HT1080 (cell line): ENCODE data around the gene FNDC3A. TPM values are rescaled to one million over a fixed set of nuclear protein-coding genes. Genes with fewer than 3 reads are reported as not detected.
"Not testable (repeated sequence)": the region's sequence is repeated elsewhere in the genome, so short reads cannot be mapped to it uniquely, and the experiment has no call there.

Source experiments
- DNase-seq: peaks from one replicate; pipeline ENCODE4 v3.0.0-alpha.2; 2015; ENCODE audit warnings: low read depth
- total RNA-seq: library from RNA; depleted of rRNA; stranded (reverse); fragments of >200 nt; shearing (Covaris generic); gene quantifications from 2 replicates; pipeline ENCODE4 v1.2.3, GENCODE V29; 2014

Gene FNDC3A
- total RNA-seq, 1 experiment from 2014 or later: 23.7 TPM

- DNase-seq: no peak
Measured at GRCh38 chr13:49029570-49029969, 53.9 kb downstream of the FNDC3A start.

DNA sequence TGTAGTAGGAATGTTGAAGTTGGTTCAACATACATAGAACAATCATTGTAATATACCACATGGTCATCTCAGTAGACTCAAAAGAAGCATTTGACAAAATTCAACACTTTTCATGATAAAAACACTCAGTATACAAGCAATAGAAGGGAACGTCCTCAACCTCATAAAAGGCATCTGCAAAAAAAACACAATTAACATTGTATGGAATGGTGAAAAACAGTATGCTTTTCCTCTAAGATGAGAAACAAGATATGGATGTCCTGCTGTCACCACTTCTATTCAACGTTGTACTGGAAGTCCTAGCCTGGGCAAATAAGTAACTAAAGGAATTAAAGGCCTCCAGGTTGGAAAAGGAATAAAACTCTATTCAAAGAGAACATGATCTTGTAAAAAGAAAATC is 54.5 kb downstream of the FNDC3A start:
- no peak for DNase-seq

DNA sequence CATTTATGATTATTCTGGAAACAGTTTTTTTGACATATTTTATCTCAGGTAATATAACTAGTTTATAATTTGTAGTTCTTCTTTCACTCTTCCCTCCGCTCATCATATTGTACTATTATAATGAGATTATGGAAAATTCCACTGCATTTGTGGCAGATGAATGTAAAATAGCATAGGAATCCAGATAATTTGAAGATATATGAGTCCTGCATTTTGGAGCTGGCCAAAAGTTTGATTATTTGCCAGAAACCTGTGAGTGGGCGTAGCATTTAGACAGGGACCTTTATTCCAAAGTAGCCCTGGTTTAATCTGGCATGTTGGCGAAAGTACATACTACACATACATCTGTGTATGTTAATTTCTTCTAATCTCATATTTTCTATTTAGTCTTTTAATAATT is 65.2 kb downstream of the FNDC3A start:
- DNase-seq: no peak

- DNase-seq: no peak
Measured at GRCh38 chr13:49042476-49042875, 66.8 kb downstream of the FNDC3A start.

- no peak for DNase-seq
Measured at GRCh38 chr13:49044008-49044407, 68.3 kb downstream of the FNDC3A start.

GRCh38 chr13:49044836-49045235 is 69.1 kb downstream of the FNDC3A start:
- no peak for DNase-seq

GRCh38 chr13:49046002-49046401 is 70.3 kb downstream of the FNDC3A start:
- no peak for DNase-seq

DNA sequence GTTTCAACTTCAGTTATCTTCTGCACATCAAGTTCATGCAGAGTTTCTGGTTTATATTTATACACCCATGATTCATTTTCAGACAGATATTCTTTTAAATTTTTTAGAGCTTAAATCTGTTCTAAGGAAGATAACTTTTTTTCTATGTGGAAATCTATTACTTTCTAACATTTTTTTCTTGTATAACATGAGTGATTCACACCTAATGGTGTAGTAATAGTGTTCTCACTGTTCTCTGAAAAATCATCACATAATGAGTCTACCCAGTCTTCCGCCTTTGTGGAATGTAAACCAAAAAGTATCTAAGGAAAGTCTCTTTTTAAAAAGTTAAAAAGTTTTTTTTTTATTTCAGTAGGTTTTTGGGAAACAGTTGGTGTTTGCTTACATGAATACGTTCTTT is 70.8 kb downstream of the FNDC3A start:
- DNase-seq: no peak

GRCh38 chr13:49052813-49053212 is 77.1 kb downstream of the FNDC3A start:
- peak; percentile 38 for DNase-seq

- DNase-seq: no peak
Measured at GRCh38 chr13:49053215-49053614, 77.5 kb downstream of the FNDC3A start.

GRCh38 chr13:49053906-49054305 is 78.2 kb downstream of the FNDC3A start:
- DNase-seq: no peak

DNA sequence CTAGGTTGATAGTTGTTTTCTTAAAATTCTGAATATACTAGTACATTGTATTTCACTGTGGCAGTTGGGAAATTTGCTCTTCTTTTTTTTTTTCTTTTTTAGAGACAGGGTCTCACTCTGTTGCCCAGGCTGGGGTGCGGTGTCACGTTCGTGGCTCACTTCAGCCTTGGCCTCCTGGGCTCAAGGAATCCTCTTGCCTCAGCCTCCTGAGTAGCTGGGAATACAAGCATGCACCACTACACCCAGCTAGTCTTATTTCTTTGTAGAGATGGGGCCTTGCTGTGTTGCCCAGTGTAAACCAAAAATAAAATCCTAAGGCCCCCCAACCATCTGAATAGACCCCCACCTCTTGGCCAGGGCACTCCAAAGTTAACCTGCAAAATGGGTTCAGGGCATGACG is 79.3 kb downstream of the FNDC3A start:
- DNase-seq: no peak

GRCh38 chr13:49057176-49057575 is 81.5 kb downstream of the FNDC3A start:
- no peak for DNase-seq

DNA sequence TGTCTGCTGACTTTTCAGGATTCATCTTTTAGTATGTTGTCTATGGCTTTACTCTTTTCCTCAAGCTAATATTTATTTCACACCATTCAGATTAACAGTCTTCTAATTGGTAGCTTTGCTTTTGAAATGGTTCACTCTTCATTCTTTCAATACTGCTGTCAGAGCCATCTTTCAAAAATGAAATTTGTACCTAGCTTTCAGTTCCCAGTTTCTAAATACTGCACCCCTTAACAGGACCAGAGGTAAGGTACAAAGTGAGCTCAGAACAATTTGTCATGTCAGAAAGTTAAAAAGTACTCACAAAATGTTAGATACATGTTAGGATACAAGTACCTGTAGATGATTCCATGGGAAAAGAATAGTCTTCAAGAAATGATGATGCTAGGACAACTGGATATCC is 83.0 kb downstream of the FNDC3A start:
- DNase-seq: no peak

DNA sequence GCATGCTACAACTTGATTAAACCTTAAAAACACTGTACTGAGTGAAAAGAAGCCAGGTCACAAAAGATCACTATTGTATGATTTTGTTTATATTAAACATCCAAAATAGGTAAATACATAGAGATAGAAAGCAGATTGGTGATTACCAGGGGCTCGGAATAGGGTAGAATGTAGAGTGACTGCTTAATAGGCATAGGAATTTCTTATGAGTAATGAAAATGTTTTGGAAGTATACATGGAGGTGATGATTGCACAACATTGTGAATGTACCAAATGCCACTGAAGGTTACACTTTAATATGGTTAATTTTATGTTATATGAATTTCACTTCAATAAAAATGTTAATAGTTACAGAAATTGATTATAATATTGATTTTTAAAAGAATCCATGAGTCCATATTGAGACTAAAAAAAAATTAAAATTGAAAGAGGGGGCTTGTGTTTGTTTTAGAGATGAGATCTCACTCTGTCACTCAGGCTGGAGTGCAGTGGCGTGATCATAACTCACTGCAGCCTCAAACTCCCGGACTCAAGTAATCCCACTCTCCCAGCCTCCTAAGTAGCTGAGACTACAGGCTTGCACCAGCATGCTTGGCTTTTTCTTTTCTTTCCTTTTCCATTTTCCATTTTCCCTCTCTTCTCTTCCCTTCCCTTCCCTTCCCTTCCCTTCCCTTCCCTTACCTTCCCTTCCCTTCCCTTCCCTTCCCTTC is 85.1 kb downstream of the FNDC3A start:
- DNase-seq: no peak

- not testable (repeated sequence) for DNase-seq
Measured at GRCh38 chr13:49061388-49061752, 85.7 kb downstream of the FNDC3A start.

GRCh38 chr13:49062297-49062896 is 86.7 kb downstream of the FNDC3A start:
- no peak for DNase-seq

GRCh38 chr13:49063011-49063410 is 87.3 kb downstream of the FNDC3A start:
- DNase-seq: no peak

DNA sequence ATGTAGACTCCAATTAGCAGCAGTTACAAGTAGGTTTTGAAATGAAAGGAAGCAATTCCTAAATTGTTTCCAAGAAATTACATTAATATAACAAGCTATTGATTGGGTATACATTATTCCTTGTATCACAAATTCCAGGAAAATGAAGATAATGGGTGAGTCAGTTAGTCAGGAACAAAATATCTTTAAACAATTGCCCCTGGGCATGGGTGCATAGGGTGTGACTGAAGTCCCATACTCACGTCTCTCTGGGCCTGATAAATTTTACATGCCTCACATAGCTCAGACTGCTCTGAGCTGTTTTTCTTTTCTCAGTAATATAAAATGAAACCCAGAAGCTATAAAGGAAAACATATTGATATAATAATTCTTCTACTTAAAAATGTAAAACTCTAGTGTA is 87.8 kb downstream of the FNDC3A start:
- DNase-seq: no peak

- no peak for DNase-seq
Measured at GRCh38 chr13:49064476-49064875, 88.8 kb downstream of the FNDC3A start.

DNA sequence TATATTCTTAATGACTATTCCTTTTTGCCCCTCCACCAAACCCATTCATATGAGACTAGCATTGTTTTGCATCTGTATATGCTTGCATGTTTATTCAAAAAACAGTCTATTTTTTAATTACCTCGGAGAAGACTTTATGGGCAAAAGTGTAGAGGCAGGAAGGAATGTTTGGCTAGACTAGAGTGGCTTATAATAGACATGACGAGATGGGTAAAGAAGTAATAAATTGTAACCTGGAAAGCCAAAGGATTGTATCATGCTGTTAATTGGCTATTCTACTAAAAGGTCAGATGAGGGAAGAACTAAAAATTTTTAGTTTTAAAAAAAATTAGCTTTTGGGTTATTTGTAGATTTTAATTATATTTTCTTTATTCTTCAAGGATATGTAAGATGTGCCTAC is 91.1 kb downstream of the FNDC3A start:
- no peak for DNase-seq

GRCh38 chr13:49068498-49068897 is 92.8 kb downstream of the FNDC3A start:
- DNase-seq: not testable (repeated sequence)

DNA sequence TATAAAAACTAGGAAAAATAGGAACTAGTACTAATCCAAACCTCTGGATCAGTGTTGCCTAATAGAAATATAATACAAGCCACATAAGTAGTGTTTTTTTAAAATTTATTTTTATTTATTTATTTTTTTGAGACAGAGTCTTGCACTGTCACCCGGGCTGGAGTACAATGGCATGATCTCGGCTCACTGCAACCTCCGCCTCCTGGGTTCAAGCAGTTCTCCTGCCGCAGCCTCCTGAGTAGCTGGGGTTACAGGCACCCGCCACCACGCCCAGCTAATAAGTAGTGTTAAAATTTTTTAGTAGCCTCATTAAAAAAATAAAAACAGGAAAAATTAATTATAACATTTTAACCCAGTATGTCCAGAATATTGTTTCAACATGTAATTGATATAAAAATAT is 94.3 kb downstream of the FNDC3A start:
- not testable (repeated sequence) for DNase-seq
